GM12878 (cell line): ENCODE results near the gene GALNT18. TPM values are rescaled to one million over a fixed set of nuclear protein-coding genes. Genes with fewer than 3 reads are reported as not detected.

Source experiments
- ATAC-seq: fragments of 200-7000 bp; cut with Tn5 transposase; 3 replicates; pipeline ENCODE4 v1.9.1; 2020; ENCODE audit warnings: mild to moderate bottlenecking, moderate library complexity
- BruUV-seq: library from RNA; stranded (reverse); fragments of 400-500 nt; replicated peaks from 2 replicates; lab custom pipeline; 2021; lab: Mats Ljungman, UMichigan
- CTCF ChIA-PET: fragments of 300-600 bp; sonication (Branson Sonifier 250); formaldehyde crosslinking; extraction: SDS; loops from one replicate; lab custom pipeline; 2021; ENCODE audit warnings: inconsistent platforms; lab: Yijun Ruan, JAX
- POLR2A ChIA-PET: fragments of 350-600 bp; formaldehyde crosslinking; extraction: SDS; loops from one replicate; lab custom pipeline; 2021; ENCODE audit warnings: inconsistent platforms; lab: Charles Lee
- RAD21 ChIA-PET: fragments of 300-600 bp; sonication (Branson Sonifier 250); formaldehyde crosslinking; loops from one replicate; lab custom pipeline; 2023; ENCODE audit warnings: antibody characterized with exemption; ENCODE audit not compliant: unreplicated experiment; lab: Charles Lee
- SMC1A ChIA-PET: fragments of 300-600 bp; sonication (Branson Sonifier 250); formaldehyde crosslinking; loops from one replicate; lab custom pipeline; 2023; ENCODE audit not compliant: unreplicated experiment, uncharacterized antibody; lab: Charles Lee
- DNase-seq: peaks from one replicate; pipeline ENCODE4 v3.0.0-alpha.2; 2011; ENCODE audit warnings: low read depth, low spot score
- FAIRE-seq: peaks from 3 replicates; lab custom pipeline; 2011; peaks lifted over from hg19 to GRCh38; lab: Jason Lieb, UNC
- H2AFZ ChIP-seq: 2 replicates; pipeline ENCODE4 v1.6.0; 2011; ENCODE audit warnings: low read depth, low read length, control low read depth; ENCODE audit not compliant: control insufficient read depth
- H3K27ac ChIP-seq: 2 replicates; pipeline ENCODE4 v1.5.1; 2011; ENCODE audit warnings: control low read depth; ENCODE audit not compliant: control insufficient read depth, insufficient read depth
- H3K27me3 ChIP-seq, 2 experiments: replicated peaks in 1 of 2; 2 replicates each; pipeline versions ENCODE4 v1.6.0 to v1.6.1; 2011; ENCODE audit warnings: low read length in 1 of 2; ENCODE audit not compliant: control insufficient read depth in 2 of 2, insufficient read depth in 2 of 2
- H3K36me3 ChIP-seq, 2 experiments: 2 replicates each; pipeline ENCODE4 v1.5.1; 2011; ENCODE audit warnings: low read length in 1 of 2; ENCODE audit not compliant: control insufficient read depth in 2 of 2, insufficient read depth in 2 of 2
- H3K4me1 ChIP-seq: 2 replicates; pipeline ENCODE4 v1.6.1; 2011; ENCODE audit warnings: mild to moderate bottlenecking, low read length, moderate library complexity, mixed read lengths; ENCODE audit not compliant: control insufficient read depth, insufficient read depth
- H3K4me2 ChIP-seq: 2 replicates; pipeline ENCODE4 v1.6.0; 2011; ENCODE audit warnings: control low read depth; ENCODE audit not compliant: control insufficient read depth, insufficient read depth
- H3K4me3 ChIP-seq: fragments of 200-600 bp; sonication (generic); 2 replicates; pipeline ENCODE4 v1.5.1; 2016
- H3K79me2 ChIP-seq: 2 replicates; pipeline ENCODE4 v1.6.0; 2011; ENCODE audit warnings: low read length; ENCODE audit not compliant: control insufficient read depth, insufficient read depth
- H3K9ac ChIP-seq: 2 replicates; pipeline ENCODE4 v1.8.0; 2011; ENCODE audit warnings: low read length, control low read depth, mixed read lengths; ENCODE audit not compliant: control insufficient read depth, insufficient read depth
- H3K9me3 ChIP-seq: replicated peaks from 3 replicates; pipeline ENCODE4 v1.5.1; 2011; ENCODE audit warnings: mild to moderate bottlenecking, low read length; ENCODE audit not compliant: control insufficient read depth, insufficient read depth
- H4K20me1 ChIP-seq: 2 replicates; pipeline ENCODE4 v1.6.0; 2011; ENCODE audit not compliant: control insufficient read depth, insufficient read depth
- ATF2 ChIP-seq: IDR thresholded peaks from 2 replicates; pipeline ENCODE4 v1.6.1; 2012; ENCODE audit warnings: low read length, inconsistent platforms
- BMI1 ChIP-seq: fragments of 450-650 bp; IDR thresholded peaks from 2 replicates; pipeline ENCODE4 v1.6.1; 2016; ENCODE audit warnings: mild to moderate bottlenecking, moderate library complexity, borderline replicate concordance
- FOXK2 ChIP-seq: fragments of 450-650 bp; IDR thresholded peaks from 2 replicates; pipeline ENCODE4 v1.6.1; 2017; ENCODE audit warnings: mild to moderate bottlenecking, moderate library complexity
- FOXM1 ChIP-seq: IDR thresholded peaks from 2 replicates; pipeline ENCODE4 v1.6.1; 2012; ENCODE audit warnings: low read depth, mild to moderate bottlenecking, inconsistent platforms, low read length, moderate library complexity
- MEF2A ChIP-seq: IDR thresholded peaks from 2 replicates; pipeline ENCODE4 v1.6.1; 2011; ENCODE audit warnings: low read depth, mild to moderate bottlenecking, low read length, moderate library complexity; ENCODE audit not compliant: insufficient read depth
- MTA3 ChIP-seq: IDR thresholded peaks from 2 replicates; pipeline ENCODE4 v1.6.1; 2012; ENCODE audit warnings: low read length, inconsistent platforms, borderline replicate concordance
- MYB ChIP-seq: fragments of 150-350 bp; IDR thresholded peaks from 2 replicates; pipeline ENCODE4 v1.6.1; 2014; ENCODE audit warnings: mild to moderate bottlenecking, low read depth, low read length, borderline replicate concordance
- PAX8 ChIP-seq: fragments of 450-650 bp; IDR thresholded peaks from 2 replicates; pipeline ENCODE4 v1.6.1; 2017; ENCODE audit warnings: mild to moderate bottlenecking, moderate library complexity
- PML ChIP-seq: IDR thresholded peaks from 2 replicates; pipeline ENCODE4 v1.6.1; 2012; ENCODE audit warnings: low read length, inconsistent platforms
- RBBP5 ChIP-seq: fragments of 200-600 bp; sonication (generic); conservative IDR thresholded peaks from 2 replicates; pipeline ENCODE4 v1.6.1; 2016
- RELB ChIP-seq: fragments of 450-650 bp; IDR thresholded peaks from 2 replicates; pipeline ENCODE4 v1.6.1; 2017; ENCODE audit warnings: low read depth, mild to moderate bottlenecking, moderate library complexity
- RUNX3 ChIP-seq: IDR thresholded peaks from 2 replicates; pipeline ENCODE4 v1.6.1; 2012; ENCODE audit warnings: low read length, inconsistent platforms
- SREBF2 ChIP-seq: IDR thresholded peaks from 2 replicates; pipeline ENCODE4 v1.6.1; 2012; ENCODE audit warnings: mild to moderate bottlenecking, low read length
- TCF7 ChIP-seq: IDR thresholded peaks from 2 replicates; pipeline ENCODE4 v1.6.1; 2014; ENCODE audit warnings: antibody characterized with exemption, borderline replicate concordance
- ZSCAN29 ChIP-seq: fragments of 450-650 bp; IDR thresholded peaks from 2 replicates; pipeline ENCODE4 v1.6.1; 2017; ENCODE audit warnings: mild to moderate bottlenecking, moderate library complexity
- WGBS: methylation state at CpG from one replicate; pipeline ENCODE4 v1.1.6; 2016; ENCODE audit warnings: low lambda C conversion rate; ENCODE audit not compliant: insufficient replicate concordance, insufficient coverage; ENCODE audit errors: missing lambda C conversion rate; 5-methylcytosine and 5-hydroxymethylcytosine counted together
- in situ Hi-C: fragments of 300-500 bp; cut with MboI; formaldehyde crosslinking; loops from 9 replicates; pipeline ENCODE4 v1.14.3; 2018; ENCODE audit warnings: mixed read lengths
- intact Hi-C: fragments of 100-400 bp; cut with micrococcal nuclease; formaldehyde crosslinking; loops from one replicate; pipeline ENCODE4 v1.14.2; 2022; ENCODE audit not compliant: unreplicated experiment
- polyA plus RNA-seq, 11 experiments: library from polyadenylated mRNA; depleted of rRNA in 4 of 11; unstranded in 6 of 11; stranded (reverse) in 5 of 11; fragments of >200 nt; fragmentation: Nextera tagmentation in 4 of 11; fragmentation: Illumina TruSeq in 1 of 11; extraction: Ambion mirVana in 4 of 11; extraction: Trizol in 1 of 11; gene quantifications; 1 replicate in 1 of 11; 2 replicates in 10 of 11; pipeline versions ENCODE4 v1.2.1 to v1.2.3, GENCODE V29; 2011 to 2016; ENCODE audit warnings: inconsistent platforms in 2 of 11, missing spikeins in 2 of 11, low read depth in 1 of 11
- total RNA-seq, 4 experiments: library from RNA; depleted of rRNA in 3 of 4; stranded (reverse); fragments of >200 nt in 3 of 4; fragmentation: Illumina TruSeq in 1 of 4; extraction: Trizol in 1 of 4; gene quantifications; 2 replicates each; pipeline versions ENCODE4 v1.2.1 to v1.2.3, GENCODE V29; 2013 to 2021
- TF ChIP-seq, protein P1 (sequence below): fragments of 450-650 bp; IDR thresholded peaks from 2 replicates; pipeline ENCODE4 v1.6.1; 2016; ENCODE audit warnings: mild to moderate bottlenecking, moderate library complexity, borderline replicate concordance
- TF ChIP-seq, protein P2 (sequence below): fragments of 150-350 bp; IDR thresholded peaks from 2 replicates; pipeline ENCODE4 v1.6.1; 2014; ENCODE audit warnings: mild to moderate bottlenecking, low read depth, low read length

GALNT18 gene
- total and polyA plus RNA-seq, 10 of the 15 experiments (the other 5 are each of a cell fraction or from before 2014, with no cell fraction given), result 1.2 to 14.2 (median 6.3) TPM

DNA sequence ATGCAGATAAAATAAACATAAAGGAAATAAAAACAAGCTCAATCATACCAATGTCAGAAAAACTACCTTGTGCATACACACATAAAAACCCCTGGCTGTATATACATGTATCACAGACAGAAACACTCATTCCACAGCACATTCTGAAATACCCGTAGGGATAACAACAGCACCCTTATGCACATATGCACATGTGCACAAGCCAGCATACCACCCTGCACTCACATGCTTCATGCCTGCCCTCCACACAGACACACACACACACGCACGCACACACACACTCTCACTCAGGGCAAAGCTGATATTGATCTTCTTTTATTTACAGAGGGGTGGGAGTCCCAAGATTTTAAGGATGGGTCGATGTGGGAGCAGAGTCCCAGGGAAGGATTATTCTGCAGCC lies 360.9 kb downstream of the GALNT18 start (continued):
- TF ChIP-seq RELB (no peak), FOXK2 (no peak), ATF2 (no peak)
- TF ChIP-seq, protein P1, sequence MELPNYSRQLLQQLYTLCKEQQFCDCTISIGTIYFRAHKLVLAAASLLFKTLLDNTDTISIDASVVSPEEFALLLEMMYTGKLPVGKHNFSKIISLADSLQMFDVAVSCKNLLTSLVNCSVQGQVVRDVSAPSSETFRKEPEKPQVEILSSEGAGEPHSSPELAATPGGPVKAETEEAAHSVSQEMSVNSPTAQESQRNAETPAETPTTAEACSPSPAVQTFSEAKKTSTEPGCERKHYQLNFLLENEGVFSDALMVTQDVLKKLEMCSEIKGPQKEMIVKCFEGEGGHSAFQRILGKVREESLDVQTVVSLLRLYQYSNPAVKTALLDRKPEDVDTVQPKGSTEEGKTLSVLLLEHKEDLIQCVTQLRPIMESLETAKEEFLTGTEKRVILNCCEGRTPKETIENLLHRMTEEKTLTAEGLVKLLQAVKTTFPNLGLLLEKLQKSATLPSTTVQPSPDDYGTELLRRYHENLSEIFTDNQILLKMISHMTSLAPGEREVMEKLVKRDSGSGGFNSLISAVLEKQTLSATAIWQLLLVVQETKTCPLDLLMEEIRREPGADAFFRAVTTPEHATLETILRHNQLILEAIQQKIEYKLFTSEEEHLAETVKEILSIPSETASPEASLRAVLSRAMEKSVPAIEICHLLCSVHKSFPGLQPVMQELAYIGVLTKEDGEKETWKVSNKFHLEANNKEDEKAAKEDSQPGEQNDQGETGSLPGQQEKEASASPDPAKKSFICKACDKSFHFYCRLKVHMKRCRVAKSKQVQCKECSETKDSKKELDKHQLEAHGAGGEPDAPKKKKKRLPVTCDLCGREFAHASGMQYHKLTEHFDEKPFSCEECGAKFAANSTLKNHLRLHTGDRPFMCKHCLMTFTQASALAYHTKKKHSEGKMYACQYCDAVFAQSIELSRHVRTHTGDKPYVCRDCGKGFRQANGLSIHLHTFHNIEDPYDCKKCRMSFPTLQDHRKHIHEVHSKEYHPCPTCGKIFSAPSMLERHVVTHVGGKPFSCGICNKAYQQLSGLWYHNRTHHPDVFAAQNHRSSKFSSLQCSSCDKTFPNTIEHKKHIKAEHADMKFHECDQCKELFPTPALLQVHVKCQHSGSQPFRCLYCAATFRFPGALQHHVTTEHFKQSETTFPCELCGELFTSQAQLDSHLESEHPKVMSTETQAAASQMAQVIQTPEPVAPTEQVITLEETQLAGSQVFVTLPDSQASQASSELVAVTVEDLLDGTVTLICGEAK, result no peak

GRCh38 chr11:11253995-11254394 lies 367.8 kb downstream of the GALNT18 start:
- no peak overlapping the region for H3K9ac ChIP-seq
- H3K27me3 ChIP-seq, result no peaks in the 10 kb centered on the region
- no TSS peak for BruUV-seq
- no peak overlapping the region for H3K4me3 ChIP-seq
- intact Hi-C loops, result no loop called here
- no peak overlapping the region for H2AFZ ChIP-seq
- no peak for FAIRE-seq
- no peak overlapping the region for H3K4me2 ChIP-seq
- SMC1A ChIA-PET, result interaction anchor here (1.0 kb wide), 1 partner anchor 10 kb away, joined by 3 read pairs; no protein-coding TSS in a partner anchor
- H3K9me3 ChIP-seq, result no peaks in the 10 kb centered on the region; the same call in 2 of the 3 replicates
- H3K36me3 ChIP-seq, result no peaks in the 10 kb centered on the region
- no peaks in the 10 kb centered on the region for H3K79me2 ChIP-seq
- 61% methylated on average over 5 of the region's 5 CpGs for WGBS
- H4K20me1 ChIP-seq, result no peaks in the 10 kb centered on the region
- CTCF ChIA-PET, result interaction anchor here (0.7 to 1.4 kb wide), 2 partner anchors 10 to 19 kb away, joined by 3 read pairs; no protein-coding TSS in a partner anchor
- H3K27ac ChIP-seq, result no peak overlapping the region
- ATAC-seq, result no peak
- DNase-seq, result no peak
- H3K4me1 ChIP-seq, result peaks cover 4% of the 10 kb centered on the region; the same call in 1 of the 2 replicates
- in situ Hi-C loops, result no loop called here
- POLR2A ChIA-PET, result no interaction called here
- RAD21 ChIA-PET, result no interaction called here
- TF ChIP-seq BMI1 (no peak), MYB (no peak), RBBP5 (no peak), PML (no peak), TCF7 (no peak), MEF2A (no peak), RUNX3 (no peak), PAX8 (no peak), FOXM1 (no peak), MTA3 (no peak), SREBF2 (no peak), ZSCAN29 (no peak)
- TF ChIP-seq, protein P2, sequence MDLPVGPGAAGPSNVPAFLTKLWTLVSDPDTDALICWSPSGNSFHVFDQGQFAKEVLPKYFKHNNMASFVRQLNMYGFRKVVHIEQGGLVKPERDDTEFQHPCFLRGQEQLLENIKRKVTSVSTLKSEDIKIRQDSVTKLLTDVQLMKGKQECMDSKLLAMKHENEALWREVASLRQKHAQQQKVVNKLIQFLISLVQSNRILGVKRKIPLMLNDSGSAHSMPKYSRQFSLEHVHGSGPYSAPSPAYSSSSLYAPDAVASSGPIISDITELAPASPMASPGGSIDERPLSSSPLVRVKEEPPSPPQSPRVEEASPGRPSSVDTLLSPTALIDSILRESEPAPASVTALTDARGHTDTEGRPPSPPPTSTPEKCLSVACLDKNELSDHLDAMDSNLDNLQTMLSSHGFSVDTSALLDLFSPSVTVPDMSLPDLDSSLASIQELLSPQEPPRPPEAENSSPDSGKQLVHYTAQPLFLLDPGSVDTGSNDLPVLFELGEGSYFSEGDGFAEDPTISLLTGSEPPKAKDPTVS, result no peak
